Neural cell (in vitro differentiated cells): ENCODE measurements around the gene AADAT.
"Not testable (repeated sequence)": the region's sequence is repeated elsewhere in the genome, so short reads cannot be mapped to it uniquely, and the experiment has no call there.

ENCODE experiments used
- EP300 ChIP-seq: fragments of 450-650 bp; conservative IDR thresholded peaks from 2 replicates; pipeline ENCODE4 v1.6.1; 2014; ENCODE audit warnings: antibody characterized with exemption, mild to moderate bottlenecking, moderate library complexity; ENCODE audit not compliant: poor library complexity, severe bottlenecking
- RAD21 ChIP-seq: fragments of 450-650 bp; conservative IDR thresholded peaks from 2 replicates; pipeline ENCODE4 v1.6.1; 2014; ENCODE audit warnings: antibody characterized with exemption, mild to moderate bottlenecking, moderate library complexity
- REST ChIP-seq: IDR thresholded peaks from 2 replicates; pipeline ENCODE4 v1.6.1; 2012; ENCODE audit warnings: borderline replicate concordance

GRCh38 chr4:170114183-170114582, 24.4 kb upstream of the AADAT start:
- not testable (repeated sequence) for TF ChIP-seq EP300, RAD21, REST
